ENCODE measurements around the gene POTEB. TPM values are rescaled to one million over a fixed set of nuclear protein-coding genes. Genes with fewer than 3 reads are reported as not detected.

POTEB gene
- total RNA-seq, result not detected in 2 replicates

GRCh38 chr15:21877635-21878034 is at the start of gene POTEB:
Gene POTEB, minus strand, starts transcription at chr15:21877735. Its CDS starts 489 bp downstream, at chr15:21877246.

Other genes starting within 250 kb of the POTEB start
- not detected in 2 replicates for gene OR4M2, start 202.8 kb upstream of the POTEB start, total RNA-seq

Measured in epithelial cell of umbilical artery (primary cell).